Tibial nerve (tissue), 3 donors: ENCODE data around the gene DLG5.

Experiments used
- POLR2A ChIP-seq, 2 donors: fragments of 450-650 bp; IDR thresholded peaks; one replicate each; pipeline ENCODE4 v1.6.1; 2017; ENCODE audit warnings: antibody characterized with exemption in 2 of 2, mild to moderate bottlenecking in 2 of 2, moderate library complexity in 2 of 2
- TF ChIP-seq, protein P1 (sequence below), 5 experiments: fragments of 200-600 bp in 3 of 5; fragments of 450-650 bp in 2 of 5; sonication (generic) in 3 of 5; IDR thresholded peaks; one replicate each; pipeline ENCODE4 v1.5.1; 2016 to 2019; ENCODE audit warnings: antibody characterized with exemption in 5 of 5, mild to moderate bottlenecking in 3 of 5, moderate library complexity in 2 of 5

GRCh38 chr10:77919713-77920108 is 6.8 kb downstream of the DLG5 start:
- TF ChIP-seq, protein P1, sequence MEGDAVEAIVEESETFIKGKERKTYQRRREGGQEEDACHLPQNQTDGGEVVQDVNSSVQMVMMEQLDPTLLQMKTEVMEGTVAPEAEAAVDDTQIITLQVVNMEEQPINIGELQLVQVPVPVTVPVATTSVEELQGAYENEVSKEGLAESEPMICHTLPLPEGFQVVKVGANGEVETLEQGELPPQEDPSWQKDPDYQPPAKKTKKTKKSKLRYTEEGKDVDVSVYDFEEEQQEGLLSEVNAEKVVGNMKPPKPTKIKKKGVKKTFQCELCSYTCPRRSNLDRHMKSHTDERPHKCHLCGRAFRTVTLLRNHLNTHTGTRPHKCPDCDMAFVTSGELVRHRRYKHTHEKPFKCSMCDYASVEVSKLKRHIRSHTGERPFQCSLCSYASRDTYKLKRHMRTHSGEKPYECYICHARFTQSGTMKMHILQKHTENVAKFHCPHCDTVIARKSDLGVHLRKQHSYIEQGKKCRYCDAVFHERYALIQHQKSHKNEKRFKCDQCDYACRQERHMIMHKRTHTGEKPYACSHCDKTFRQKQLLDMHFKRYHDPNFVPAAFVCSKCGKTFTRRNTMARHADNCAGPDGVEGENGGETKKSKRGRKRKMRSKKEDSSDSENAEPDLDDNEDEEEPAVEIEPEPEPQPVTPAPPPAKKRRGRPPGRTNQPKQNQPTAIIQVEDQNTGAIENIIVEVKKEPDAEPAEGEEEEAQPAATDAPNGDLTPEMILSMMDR (IDR thresholded peaks at IDR 0.05) = no peak
- no peak for TF ChIP-seq POLR2A (IDR thresholded peaks at IDR 0.05)
